CMK (cell line): Measurements from ENCODE around the gene PTGER2.

Source experiments
- DNase-seq: peaks from one replicate; pipeline ENCODE4 v3.0.0-alpha.2; 2010; ENCODE audit warnings: low read depth

Gene PTGER2, protein sequence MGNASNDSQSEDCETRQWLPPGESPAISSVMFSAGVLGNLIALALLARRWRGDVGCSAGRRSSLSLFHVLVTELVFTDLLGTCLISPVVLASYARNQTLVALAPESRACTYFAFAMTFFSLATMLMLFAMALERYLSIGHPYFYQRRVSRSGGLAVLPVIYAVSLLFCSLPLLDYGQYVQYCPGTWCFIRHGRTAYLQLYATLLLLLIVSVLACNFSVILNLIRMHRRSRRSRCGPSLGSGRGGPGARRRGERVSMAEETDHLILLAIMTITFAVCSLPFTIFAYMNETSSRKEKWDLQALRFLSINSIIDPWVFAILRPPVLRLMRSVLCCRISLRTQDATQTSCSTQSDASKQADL

DNA sequence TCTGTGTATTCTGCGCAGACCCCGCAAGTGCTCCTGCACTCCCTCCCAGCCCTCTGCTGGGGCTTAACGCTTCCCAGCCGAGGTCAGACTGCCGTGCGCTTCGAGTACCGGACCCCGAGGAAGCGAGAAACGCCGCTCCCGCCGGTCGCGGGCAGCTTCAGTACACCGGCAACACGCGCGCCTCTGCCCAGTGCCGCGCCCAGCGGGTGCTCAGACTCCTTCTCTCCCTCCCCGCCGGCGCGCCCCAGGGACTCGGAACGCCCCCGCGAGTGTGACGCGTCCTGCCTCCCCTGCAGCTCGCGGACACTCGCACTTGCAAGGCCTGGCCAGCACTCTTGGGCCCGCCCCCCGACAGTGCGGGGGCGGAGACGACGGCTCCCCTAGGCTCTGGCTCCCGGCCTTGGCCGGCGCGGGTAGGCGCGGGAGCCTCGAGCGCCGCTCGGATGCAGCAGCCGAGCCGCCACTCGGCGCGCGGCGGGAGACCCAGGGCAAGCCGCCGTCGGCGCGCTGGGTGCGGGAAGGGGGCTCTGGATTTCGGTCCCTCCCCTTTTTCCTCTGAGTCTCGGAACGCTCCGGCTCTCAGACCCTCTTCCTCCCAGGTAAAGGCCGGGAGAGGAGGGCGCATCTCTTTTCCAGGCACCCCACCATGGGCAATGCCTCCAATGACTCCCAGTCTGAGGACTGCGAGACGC, at the start of gene PTGER2:
Gene PTGER2, plus strand, starts transcription at position 410 of the 692 bp plus-strand sequence. Its CDS starts 237 bp downstream, at position 647.
- DNase-seq, result no peak

DNA sequence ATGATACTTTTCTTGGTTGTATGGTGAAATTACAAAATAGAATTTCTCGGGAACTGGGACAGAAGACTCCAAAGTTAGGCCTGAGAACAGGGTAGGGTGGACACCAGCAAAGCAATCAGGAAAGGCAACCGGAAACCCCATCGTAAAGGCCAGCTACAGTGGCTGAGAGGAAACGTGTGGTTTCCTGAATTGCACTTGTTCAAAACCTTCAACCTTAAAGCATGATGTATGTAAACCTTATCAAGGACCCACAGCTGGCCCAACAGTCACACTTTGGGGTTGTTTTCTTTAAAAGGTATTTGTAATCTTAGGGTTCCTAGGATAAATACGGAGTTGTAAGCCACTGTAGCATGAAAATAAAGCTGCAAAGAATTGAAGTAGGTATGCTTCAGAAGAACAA, 48.9 kb upstream of the PTGER2 start:
- DNase-seq, result peak; percentile 71

DNA sequence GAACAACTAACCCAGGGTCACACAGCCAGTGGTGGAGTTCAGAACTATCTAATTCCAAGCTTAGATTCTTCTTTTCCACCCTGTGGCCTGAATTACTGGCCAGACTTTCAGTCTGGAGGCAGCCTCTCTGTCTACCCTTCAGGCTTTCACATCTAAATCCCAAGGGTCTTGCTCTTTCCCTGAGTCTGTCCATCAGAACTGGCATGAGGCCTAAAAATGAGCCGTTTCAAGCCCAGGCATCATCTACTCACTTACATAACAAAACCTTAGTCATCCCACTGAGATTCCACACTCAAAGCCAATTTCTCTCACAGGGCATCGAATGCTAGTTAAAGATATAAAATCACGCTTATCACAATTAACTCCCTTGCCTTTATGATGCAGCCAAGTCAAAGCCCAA, 47.9 kb upstream of the PTGER2 start:
- no peak for DNase-seq

DNA sequence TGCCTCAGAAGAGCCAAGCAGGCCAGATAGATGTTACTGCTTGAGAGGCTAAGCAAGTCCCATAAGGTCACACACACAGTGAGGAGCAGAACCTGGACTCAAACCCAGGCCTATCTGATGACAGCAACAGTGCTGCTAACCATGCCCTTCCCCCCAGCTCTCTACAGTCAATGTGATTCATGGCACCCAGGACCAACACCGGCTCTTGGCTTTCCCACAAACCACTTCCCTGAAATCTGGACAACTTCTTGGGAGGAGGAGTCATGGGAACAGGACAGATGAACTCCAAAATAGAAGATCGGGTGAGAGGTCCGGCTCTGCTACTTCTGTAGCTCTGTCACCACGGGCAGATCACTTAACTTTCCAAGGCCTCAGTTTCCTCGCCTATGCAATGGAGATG, 47.3 kb upstream of the PTGER2 start:
- no peak for DNase-seq

DNA sequence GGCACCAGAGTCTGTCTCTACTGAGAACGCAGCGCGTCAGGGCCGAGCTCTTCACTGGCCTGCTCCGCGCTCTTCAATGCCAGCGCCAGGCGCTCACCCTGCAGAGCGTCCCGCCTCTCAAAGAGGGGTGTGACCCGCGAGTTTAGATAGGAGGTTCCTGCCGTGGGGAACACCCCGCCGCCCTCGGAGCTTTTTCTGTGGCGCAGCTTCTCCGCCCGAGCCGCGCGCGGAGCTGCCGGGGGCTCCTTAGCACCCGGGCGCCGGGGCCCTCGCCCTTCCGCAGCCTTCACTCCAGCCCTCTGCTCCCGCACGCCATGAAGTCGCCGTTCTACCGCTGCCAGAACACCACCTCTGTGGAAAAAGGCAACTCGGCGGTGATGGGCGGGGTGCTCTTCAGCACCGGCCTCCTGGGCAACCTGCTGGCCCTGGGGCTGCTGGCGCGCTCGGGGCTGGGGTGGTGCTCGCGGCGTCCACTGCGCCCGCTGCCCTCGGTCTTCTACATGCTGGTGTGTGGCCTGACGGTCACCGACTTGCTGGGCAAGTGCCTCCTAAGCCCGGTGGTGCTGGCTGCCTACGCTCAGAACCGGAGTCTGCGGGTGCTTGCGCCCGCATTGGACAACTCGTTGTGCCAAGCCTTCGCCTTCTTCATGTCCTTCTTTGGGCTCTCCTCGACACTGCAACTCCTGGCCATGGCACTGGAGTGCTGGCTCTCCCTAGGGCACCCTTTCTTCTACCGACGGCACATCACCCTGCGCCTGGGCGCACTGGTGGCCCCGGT, 46.4 kb upstream of the PTGER2 start, which contains the start of gene PTGDR:
Gene PTGDR, plus strand, starts transcription at position 198 of the 778 bp plus-strand sequence. Its CDS starts 117 bp downstream, at position 315.
- no peak for DNase-seq

DNA sequence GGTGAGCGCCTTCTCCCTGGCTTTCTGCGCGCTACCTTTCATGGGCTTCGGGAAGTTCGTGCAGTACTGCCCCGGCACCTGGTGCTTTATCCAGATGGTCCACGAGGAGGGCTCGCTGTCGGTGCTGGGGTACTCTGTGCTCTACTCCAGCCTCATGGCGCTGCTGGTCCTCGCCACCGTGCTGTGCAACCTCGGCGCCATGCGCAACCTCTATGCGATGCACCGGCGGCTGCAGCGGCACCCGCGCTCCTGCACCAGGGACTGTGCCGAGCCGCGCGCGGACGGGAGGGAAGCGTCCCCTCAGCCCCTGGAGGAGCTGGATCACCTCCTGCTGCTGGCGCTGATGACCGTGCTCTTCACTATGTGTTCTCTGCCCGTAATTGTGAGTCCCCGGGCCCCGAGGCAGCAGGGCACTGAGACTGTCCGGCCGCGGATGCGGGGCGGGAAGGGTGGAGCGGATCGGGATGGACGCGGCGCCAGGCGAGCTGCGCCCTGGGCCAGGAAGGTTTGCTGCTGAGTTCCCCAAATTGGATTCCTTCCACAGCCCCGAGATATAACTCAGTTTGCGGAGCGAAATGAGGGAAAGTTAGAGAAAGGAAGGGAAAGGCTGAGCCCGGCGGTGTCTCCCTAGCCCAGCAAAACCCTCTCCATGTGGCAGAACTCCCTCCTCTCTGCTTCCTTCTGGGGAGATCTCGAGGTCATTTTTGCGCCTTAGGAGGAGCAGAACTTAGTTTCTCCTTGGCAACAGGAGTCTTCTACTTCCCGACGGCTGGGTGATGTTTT, 45.6 kb upstream of the PTGER2 start:
- no peak for DNase-seq

DNA sequence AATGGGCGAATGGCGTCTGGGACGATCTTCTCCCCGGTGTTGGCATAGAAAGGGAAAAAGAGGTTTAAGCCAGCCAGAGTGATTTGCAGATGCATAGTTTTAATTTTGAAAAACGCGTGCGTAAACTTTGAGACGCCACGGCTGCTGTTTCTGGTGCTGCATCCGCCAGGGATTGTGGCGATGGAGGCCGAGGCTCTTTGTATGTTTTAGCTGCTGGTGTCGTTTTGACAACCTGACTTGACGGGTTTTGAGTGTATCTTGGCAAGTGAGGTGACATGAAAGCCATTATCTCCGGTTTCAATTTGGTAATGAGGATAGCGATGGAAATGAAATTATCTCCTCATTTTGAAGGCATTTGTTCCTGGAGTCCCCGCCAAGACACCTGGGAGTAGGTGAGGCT, 45.0 kb upstream of the PTGER2 start:
- no peak for DNase-seq

DNA sequence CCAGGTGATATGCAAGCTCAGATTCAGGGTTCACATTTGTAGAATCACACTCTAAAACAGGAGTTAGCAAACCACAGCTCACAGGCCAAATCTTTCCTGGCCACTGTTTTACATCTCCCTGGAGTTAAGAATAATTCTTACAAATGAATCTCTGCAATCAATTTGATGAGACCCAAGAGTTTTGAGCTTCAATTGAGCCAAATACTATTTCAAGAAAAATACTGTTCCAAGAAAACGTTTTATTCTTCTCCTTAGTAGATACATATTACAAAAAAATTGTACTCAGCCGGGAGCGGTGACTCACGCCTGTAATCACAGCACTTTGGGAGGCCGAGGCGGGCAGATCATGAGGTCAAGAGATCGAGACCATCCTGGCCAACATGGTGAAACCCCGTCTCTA, 44.1 kb upstream of the PTGER2 start:
- no peak for DNase-seq

DNA sequence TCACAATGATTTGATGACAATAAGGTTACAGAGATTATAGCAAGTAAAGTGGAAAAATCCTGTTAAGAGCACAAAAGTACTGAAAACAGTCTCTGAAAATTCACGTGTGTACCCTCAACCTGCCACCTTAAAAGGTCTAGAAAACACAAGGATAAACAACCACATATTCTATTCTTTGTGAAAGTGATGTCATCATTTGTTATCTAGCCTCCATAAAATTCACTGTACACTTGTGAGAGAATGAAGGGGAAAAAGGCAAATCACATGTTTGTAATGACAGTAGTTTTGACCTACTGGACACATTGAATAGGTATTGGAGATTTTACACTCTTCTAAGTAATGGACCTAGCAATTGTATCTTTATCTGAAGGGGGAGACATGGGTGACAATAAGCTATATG, 42.6 kb upstream of the PTGER2 start:
- DNase-seq, result no peak

DNA sequence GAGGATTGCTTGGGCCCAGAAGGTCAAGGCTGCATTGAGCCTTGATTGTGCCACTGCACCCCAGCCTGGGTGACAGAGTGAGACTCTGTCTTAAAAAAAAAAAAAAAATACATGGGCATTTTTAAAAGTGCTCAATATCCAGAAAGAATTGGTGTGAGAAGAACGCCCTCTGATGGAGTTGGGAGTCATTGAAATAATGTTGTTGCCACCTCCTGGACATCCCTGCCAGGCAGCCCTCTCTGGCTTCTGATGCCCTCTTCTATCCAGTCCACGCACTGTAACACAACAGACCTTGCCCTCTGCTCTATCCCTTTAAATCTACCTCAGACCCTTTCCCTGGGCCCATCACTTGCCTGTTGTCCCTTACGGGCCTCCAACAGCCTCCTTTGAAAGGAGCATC, 41.7 kb upstream of the PTGER2 start:
- no peak for DNase-seq

DNA sequence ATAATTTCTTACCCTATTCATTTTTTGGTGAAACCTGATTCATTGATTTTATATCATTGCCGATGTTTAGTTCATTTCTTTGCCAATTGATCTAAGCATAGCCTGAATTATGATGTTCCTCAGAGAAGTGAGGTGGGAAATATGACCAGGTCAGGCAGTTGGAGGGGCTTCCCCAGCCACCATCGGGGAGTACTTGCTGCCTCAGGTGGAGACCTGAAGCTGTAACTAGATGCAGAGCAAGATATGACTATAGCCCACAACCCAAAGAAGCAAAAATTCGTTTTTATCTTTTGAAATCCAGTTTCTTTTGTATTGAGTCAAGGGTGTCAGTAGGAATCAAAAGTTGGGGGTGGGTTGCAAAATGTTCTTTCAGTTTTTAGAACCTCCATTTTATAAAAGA, 38.7 kb upstream of the PTGER2 start:
- no peak for DNase-seq

DNA sequence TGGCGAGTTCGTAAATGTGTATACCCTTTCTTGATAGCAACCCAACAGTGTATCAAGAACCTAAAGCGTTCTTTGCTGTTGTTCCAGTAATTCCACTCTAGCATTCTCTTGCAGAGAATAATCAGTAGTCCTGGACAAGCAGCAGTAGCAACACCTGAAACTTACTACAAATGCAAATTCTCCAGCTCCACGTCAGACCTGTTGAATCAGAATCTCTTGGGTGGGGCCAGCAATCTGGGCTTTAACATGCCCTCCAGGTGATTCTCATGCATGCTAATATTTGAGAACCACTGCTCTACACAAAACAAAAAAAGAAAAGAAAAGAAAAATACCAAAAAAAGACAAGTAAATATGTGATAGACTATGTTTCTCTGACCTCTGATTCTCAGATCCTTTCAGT, 36.6 kb upstream of the PTGER2 start:
- DNase-seq, result no peak

DNA sequence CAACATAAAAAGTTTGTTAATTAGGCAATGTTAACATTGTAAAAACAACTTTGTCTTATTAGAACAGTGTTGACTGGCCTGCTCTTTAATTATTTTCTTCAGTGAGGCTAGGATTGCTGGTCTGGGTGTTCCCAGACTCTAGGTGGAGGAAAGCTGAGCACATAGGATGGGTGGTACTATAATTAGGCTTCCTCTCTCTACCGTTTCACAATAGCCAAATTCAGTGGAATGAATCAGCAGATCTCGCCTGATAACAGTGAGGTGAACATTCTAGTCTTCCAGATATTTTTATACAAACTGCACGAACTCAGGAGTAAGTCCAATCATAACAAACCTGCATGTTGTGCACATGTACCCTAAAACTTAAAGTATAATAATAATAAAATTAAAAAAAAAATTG, 34.7 kb upstream of the PTGER2 start:
- DNase-seq, result no peak

DNA sequence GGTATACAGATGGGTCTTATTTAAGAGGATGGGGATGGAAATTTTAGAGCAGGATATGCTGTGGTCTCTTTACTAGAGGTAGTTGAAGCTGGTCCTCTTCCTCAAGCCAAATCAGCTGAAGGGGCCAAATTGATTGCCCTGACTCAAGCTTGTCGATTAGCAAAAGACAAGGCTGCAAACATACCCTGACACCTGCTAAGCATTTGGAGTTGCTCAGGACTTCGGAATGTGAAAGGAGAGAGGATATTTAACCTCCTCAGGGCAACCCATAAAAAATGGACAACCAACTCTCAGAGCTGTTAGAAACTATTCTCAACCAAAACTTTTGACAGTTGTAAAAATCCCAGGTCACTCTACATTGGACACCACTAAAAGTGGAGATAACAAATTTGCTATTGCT, 31.0 kb upstream of the PTGER2 start:
- no peak for DNase-seq

DNA sequence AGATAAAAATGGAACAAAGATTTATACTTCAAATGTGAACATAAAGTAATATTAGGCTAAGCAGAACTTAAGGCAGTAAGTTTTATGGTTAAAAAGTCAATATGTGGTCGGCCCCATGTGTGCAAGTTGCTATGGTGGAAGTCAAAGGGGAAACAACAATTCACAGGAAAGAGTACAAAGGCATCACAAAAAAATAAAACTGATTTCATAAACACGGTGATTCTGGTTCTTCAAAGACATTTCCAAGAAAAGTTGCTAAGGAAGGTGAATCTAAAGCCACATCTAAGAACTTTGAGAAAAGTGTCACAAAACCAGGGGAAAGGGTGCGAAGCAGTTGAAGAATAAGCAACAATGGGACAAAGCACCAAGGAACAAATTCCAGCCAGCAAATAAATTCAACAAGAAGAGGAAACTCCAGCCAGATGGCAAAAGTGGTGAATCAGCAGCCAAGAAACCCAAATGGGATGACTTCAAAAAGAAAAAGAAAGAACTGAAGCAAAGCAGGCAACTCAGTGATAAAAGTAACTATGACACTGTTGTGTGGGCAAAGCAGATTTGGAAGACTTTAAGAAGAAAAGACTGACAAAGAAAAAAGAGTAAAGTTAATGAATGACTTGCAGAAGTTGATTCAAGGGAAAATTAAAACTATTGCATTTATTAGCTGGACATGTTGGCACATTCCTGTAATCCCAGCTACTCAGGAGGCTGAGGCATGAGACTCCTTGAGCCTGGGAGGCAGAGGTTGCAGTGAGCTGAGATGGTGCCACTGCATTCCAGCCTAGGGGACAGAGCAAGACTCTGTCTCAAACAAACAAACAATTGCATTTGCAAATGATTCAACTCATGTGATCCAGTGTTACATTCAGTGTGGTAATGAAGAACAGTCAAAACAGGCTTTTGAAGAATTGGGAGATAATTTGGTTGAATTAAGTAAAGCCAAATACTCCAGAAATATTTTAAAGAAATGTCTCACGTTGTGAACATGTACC, 27.2 kb upstream of the PTGER2 start:
- no peak for DNase-seq

DNA sequence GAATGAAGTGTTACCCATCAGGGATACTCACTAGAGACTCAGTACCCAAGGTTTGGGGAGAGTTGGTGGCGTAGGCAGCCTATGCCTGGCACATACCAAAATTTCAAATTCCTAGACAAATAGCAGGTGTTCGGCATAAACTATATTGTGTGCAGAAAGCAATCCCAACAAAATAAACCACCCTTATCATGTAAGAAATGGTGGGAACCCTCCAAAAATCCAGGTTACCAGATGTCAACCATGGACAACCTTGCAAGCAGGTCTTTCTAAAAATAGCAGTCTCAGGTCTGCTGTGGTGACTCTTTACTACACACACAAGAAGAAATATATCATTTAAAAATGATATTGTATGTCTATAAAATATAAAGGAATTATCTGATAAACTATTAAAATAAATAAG, 17.7 kb upstream of the PTGER2 start:
- no peak for DNase-seq

DNA sequence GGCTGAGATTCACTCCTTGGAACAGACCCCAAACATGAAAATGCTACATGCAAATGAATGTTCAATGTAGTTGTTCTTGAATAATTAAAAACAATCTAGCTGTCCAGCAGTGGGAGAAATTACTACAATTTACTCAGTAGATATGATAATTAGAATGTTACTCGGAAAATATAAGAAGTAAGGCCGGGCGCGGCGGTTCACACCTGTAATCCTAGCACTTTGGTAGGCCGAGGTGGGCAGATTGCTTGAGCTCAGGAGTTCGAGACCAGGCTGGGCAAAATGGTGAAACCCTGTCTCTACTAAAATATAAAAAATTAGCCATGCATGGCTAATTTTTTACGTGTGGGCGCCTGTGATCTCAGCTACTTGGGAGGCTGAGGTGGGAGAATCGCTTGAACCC, 15.3 kb upstream of the PTGER2 start:
- DNase-seq, result no peak

DNA sequence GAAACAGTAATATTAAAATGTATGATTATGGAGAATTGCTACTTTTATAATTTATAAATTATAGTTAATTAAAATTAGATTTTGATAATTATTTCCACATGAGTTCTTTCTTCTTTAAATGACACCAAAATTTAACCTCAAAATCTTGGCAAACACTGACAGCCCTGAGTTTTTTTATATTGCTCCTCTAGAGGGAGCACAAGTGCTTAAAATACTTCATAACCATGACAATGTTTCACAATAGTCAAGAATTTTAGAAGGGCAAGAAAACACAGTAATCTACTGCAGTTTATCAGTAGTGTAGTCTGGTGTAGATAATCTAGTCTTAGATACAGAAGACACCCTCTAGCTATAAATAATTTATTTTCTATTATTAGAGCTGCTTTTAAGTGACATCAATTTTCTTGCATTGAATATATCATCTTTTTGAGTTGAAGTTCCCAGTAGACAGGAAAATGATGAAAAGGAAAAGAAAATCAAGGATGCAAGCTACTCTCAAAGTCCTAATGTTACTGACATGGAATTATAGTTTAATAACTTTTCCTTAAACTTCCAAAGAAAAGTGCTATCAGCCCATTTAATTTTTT, 14.3 kb upstream of the PTGER2 start:
- no peak for DNase-seq

DNA sequence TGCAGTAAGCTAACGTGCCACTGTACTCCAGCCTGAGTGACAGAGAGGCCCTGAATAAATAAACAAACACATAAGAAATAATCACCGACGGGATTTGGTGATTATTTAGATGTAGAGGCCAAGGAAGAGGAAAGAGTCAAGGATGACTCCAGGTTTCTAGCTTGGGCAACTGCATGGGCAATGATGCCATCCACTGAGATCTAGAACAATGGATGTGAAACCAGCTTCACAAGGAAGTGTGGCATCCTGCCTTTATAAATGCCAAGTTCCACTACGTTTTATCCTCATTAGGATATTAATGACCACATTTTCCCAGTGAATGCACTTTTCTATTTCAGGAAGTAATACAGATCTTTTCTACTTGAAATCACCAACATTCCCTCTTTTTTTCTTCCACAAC, 10.9 kb upstream of the PTGER2 start:
- DNase-seq, result no peak

DNA sequence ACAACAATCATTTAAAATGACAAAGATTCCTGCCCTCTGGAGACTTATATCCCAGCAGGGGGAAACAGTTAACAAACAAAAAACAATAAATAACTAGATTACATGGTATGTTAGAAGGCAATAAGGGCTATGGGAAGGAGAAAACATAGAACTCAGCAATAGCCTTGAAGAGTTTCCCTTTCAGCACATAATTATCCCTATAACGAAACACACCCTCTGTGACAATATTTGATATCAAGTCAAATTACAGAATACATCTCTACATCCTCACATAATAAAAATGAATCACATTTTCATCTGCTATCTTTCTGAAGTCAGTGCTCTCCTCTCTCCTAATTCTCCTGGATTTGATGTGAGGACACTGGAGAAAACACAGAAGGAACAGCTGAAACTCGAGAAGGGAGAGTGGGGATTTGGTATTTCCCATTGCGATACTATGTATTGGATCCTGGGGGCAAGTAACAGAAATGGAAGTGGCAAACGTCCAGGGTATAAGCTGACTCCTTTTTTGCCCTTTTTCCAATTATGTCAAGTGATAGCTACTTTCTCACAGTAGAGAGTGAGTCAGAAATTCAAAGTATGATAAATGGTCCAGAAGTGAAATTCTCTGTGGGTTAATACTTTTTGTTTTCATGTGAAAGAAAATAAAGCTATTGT, 9.7 kb upstream of the PTGER2 start:
- DNase-seq, result no peak
